Mammary epithelial cell (primary cell): ENCODE measurements around the gene RAP2A.

Experiments
- CTCF ChIP-seq, 2 donors: IDR thresholded peaks in 1 of 2; conservative IDR thresholded peaks in 1 of 2; 2 replicates each; pipeline ENCODE4 v1.5.1; 2011 to 2012; ENCODE audit warnings: inconsistent platforms in 2 of 2, low read length in 2 of 2, mild to moderate bottlenecking in 2 of 2, control low read depth in 1 of 2, low read depth in 1 of 2; ENCODE audit not compliant: insufficient read depth in 1 of 2; ENCODE audit errors: extremely low read depth in 1 of 2
- EZH2 ChIP-seq: IDR thresholded peaks from 2 replicates; pipeline ENCODE4 v1.6.1; 2012; ENCODE audit warnings: low read length, inconsistent platforms, borderline replicate concordance

DNA sequence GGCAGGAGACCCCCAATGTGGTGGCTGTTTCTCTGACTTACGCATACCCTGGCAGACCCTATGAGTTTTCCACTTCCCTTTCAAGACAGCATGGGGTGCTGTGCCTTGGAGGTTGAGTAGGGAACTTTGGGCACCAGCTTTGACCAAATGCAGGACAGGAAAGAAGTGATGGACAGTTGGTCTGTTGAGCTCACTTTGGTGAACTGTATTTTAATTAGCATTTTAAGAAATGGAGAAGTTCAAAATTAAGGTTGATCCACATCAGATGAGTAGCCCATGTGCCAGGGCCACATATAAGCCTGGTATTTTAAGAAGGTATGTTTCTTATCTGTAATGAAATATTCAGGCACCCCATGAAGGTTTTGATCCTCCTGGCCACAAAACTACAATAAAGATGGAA is 46.1 kb upstream of the RAP2A start:
- TF ChIP-seq CTCF (conservative IDR thresholded peaks at IDR 0.05 in 1 of 2, IDR thresholded peaks at IDR 0.05 in 1 of 2; ENCODE audit: extremely low read depth in 1 of 2, insufficient read depth in 1 of 2, low read depth in 1 of 2, low read length in 2 of 2) (no peak), EZH2 (no peak)
